ENCODE measurements around the gene DNM1L. TPM values are rescaled to one million over a fixed set of nuclear protein-coding genes. Genes with fewer than 3 reads are reported as not detected.

The DNM1L gene
- polyA plus RNA-seq, 3 donors, result 23.6 to 45.6 (median 31.5) TPM

DNA sequence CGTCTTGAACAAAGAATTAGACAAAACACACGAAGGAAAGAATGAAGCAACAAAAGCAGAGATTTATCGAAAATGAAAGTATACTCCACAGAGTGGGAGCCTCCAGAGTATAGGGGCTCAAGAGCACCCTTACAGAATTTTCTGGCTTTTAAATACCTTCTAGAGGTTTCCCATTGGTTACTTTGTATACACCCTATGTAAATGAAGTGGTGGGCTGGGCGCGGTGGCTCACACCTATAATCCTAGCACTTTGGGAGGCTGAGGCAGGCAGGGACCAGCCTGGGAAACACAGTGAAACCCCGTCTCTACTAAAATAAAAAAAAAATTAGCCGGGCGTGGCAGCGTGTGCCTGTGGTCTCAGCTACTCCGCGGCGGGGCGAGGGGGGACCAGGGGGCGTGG, 13.1 kb upstream of the DNM1L start:
- H2AFZ ChIP-seq (ENCODE audit: insufficient read depth, low read depth, low read length, poor library complexity, severe bottlenecking), result no peak overlapping the region
- no peak overlapping the region for H3K27ac Mint-ChIP-seq
- H3K4me3 ChIP-seq (replicated peaks in 1 of 3; ENCODE audit: low read depth in 2 of 3, low read length in 3 of 3), result no peak overlapping the region
- no peak overlapping the region for H3K9ac ChIP-seq (ENCODE audit: insufficient read depth, low read length, poor library complexity, severe bottlenecking)
- H3K27me3 Mint-ChIP-seq (ENCODE audit: low read depth in 3 of 3), result peaks cover 0 to 2% (median 2%) of the 10 kb centered on the region in 3 donors
- H3K4me2 ChIP-seq (replicated peaks; ENCODE audit: extremely low read depth, low read length, poor library complexity, severe bottlenecking), result no peak overlapping the region
- H3K4me3 Mint-ChIP-seq, result peak overlapping the region; percentile 27 to 30
- peaks cover 15 to 16% of the 10 kb centered on the region in 2 donors for H3K9me3 ChIP-seq (replicated peaks in 1 of 2; ENCODE audit: control insufficient read depth in 1 of 2, insufficient read depth in 1 of 2, low read length in 2 of 2)
- H3K4me1 ChIP-seq (ENCODE audit: control insufficient read depth in 1 of 2, insufficient read depth in 2 of 2, low read length in 2 of 2), result no peaks in the 10 kb centered on the region
- H3K4me1 Mint-ChIP-seq, result no peaks in the 10 kb centered on the region
- intact Hi-C loops (cut with micrococcal nuclease), result no loop called here
- TF ChIP-seq, protein P1, sequence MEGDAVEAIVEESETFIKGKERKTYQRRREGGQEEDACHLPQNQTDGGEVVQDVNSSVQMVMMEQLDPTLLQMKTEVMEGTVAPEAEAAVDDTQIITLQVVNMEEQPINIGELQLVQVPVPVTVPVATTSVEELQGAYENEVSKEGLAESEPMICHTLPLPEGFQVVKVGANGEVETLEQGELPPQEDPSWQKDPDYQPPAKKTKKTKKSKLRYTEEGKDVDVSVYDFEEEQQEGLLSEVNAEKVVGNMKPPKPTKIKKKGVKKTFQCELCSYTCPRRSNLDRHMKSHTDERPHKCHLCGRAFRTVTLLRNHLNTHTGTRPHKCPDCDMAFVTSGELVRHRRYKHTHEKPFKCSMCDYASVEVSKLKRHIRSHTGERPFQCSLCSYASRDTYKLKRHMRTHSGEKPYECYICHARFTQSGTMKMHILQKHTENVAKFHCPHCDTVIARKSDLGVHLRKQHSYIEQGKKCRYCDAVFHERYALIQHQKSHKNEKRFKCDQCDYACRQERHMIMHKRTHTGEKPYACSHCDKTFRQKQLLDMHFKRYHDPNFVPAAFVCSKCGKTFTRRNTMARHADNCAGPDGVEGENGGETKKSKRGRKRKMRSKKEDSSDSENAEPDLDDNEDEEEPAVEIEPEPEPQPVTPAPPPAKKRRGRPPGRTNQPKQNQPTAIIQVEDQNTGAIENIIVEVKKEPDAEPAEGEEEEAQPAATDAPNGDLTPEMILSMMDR (IDR thresholded peaks at IDR 0.05), result no peak
- no peaks in the 10 kb centered on the region for H3K79me2 ChIP-seq (ENCODE audit: insufficient read depth, low read length)
- H3K27ac ChIP-seq (ENCODE audit: low read depth in 1 of 2, low read length in 2 of 2), result no peak overlapping the region
- peaks cover 7 to 28% (median 21%) of the 10 kb centered on the region in 7 donors for H3K9me3 Mint-ChIP-seq
- peaks cover 0 to 3% of the 10 kb centered on the region in 2 donors for H3K36me3 Mint-ChIP-seq
- H3K27me3 ChIP-seq (ENCODE audit: control insufficient read depth in 2 of 2, insufficient read depth in 2 of 2, low read length in 2 of 2), result no peaks in the 10 kb centered on the region
- no peak for DNase-seq
- H3K36me3 ChIP-seq (replicated peaks in 1 of 2; ENCODE audit: control insufficient read depth in 1 of 2, insufficient read depth in 2 of 2, low read length in 2 of 2), result no peaks in the 10 kb centered on the region
- 88% methylated on average over 2 of the region's 14 CpGs for WGBS (ENCODE audit: insufficient coverage)
- no peaks in the 10 kb centered on the region for H4K20me1 ChIP-seq (ENCODE audit: insufficient read depth, low read length)

DNA sequence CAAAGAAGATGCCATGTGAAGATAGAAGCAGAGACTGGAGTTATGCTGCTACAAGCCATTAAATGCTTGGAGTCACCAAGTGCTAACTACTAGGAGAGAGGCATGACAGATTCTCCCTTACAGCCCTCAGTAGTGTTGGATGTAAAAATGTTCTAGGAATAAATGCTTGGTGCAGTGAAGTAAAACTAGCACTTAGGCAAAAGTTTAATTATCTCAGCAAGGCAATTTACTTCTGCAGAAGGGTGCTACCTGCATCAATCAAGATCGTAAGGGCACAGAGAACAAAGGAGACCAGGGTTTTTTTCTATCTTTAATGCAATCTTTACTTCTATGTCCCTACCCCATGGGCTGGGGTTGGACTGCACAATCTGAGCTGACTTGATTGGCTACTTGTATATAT, 9.5 kb upstream of the DNM1L start:
- Mint-ChIP-seq H3K4me1 (peaks cover 10% of the 10 kb centered on the region), H3K27ac (no peak overlapping the region), H3K4me3 (no peak overlapping the region), H3K36me3 (peaks cover 0 to 3% of the 10 kb centered on the region in 2 donors), H3K27me3 (ENCODE audit: low read depth in 3 of 3) (peaks cover 0 to 2% (median 2%) of the 10 kb centered on the region in 3 donors), H3K9me3 (peaks cover 7 to 28% (median 21%) of the 10 kb centered on the region in 7 donors)
- Histone ChIP-seq H3K27ac (ENCODE audit: low read depth in 1 of 2, low read length in 2 of 2) (no peak overlapping the region), H3K9me3 (replicated peaks in 1 of 2; ENCODE audit: control insufficient read depth in 1 of 2, insufficient read depth in 1 of 2, low read length in 2 of 2) (peaks cover 15 to 16% of the 10 kb centered on the region in 2 donors), H3K4me3 (replicated peaks in 1 of 3; ENCODE audit: low read depth in 2 of 3, low read length in 3 of 3) (no peak overlapping the region), H3K9ac (ENCODE audit: insufficient read depth, low read length, poor library complexity, severe bottlenecking) (no peak overlapping the region), H3K4me1 (ENCODE audit: control insufficient read depth in 1 of 2, insufficient read depth in 2 of 2, low read length in 2 of 2) (peaks cover 8 to 9% of the 10 kb centered on the region in 2 donors), H4K20me1 (ENCODE audit: insufficient read depth, low read length) (no peaks in the 10 kb centered on the region), H3K27me3 (ENCODE audit: control insufficient read depth in 2 of 2, insufficient read depth in 2 of 2, low read length in 2 of 2) (no peaks in the 10 kb centered on the region), H3K79me2 (ENCODE audit: insufficient read depth, low read length) (no peaks in the 10 kb centered on the region), H3K36me3 (replicated peaks in 1 of 2; ENCODE audit: control insufficient read depth in 1 of 2, insufficient read depth in 2 of 2, low read length in 2 of 2) (no peaks in the 10 kb centered on the region), H2AFZ (ENCODE audit: insufficient read depth, low read depth, low read length, poor library complexity, severe bottlenecking) (no peak overlapping the region), H3K4me2 (replicated peaks; ENCODE audit: extremely low read depth, low read length, poor library complexity, severe bottlenecking) (no peak overlapping the region)
- intact Hi-C loops (cut with micrococcal nuclease), result no loop called here
- no peak for DNase-seq
- TF ChIP-seq, protein P1 (IDR thresholded peaks at IDR 0.05), result no peak
- no CpG with 5 or more reads among the region's 1 CpG for WGBS (ENCODE audit: insufficient coverage)

Data from CD14-positive monocyte (primary cell).